GM11168 (cell line): ENCODE measurements around the gene NHERF2.

ENCODE experiments used
- in situ Hi-C: fragments of 300-500 bp; cut with MboI; formaldehyde crosslinking; loops from one replicate; pipeline ENCODE4 v1.12.0; 2022; ENCODE audit warnings: low sequenced_read_pairs; ENCODE audit not compliant: unreplicated experiment

NHERF2 gene

GRCh38 chr16:2087748-2088631, 61.3 kb downstream of the NHERF2 start:
- in situ Hi-C loops: no loop called here
